ENCODE data around the gene PPIA.
"Not testable (repeated sequence)": the region's sequence is repeated elsewhere in the genome, so short reads cannot be mapped to it uniquely, and the experiment has no call there.

The PPIA gene

DNA sequence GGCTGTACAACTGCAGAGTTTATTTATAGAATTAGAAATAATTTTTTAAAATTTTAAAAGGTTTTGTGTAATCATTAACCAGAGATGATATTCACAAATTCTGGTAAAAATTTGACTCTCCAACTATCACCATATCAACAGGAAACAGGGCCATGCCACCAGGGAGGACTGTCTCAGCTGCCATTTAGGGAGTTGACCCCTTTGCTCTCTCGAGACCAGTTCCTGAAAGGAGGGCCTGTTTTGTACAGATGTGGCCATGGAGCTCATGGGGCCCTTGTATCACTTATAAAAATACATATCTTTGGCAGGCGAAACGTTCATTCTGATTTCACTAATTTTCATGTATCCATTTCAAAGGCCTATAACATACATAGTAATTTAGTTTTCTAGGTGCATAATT is 31.1 kb downstream of the PPIA start:
- TF ChIP-seq BACH2 (CRISPR knock-in tag; IDR thresholded peaks at IDR 0.05; ENCODE audit: borderline replicate concordance): no peak
- TF ChIP-seq ZNF70 (CRISPR knock-in tag; IDR thresholded peaks at IDR 0.05): no peak
- TF ChIP-seq ESRRG (CRISPR knock-in tag; IDR thresholded peaks at IDR 0.05): no peak
- no peak for TF ChIP-seq TOX (CRISPR knock-in tag; IDR thresholded peaks at IDR 0.05; ENCODE audit: borderline replicate concordance)
- TF ChIP-seq ZFP30 (CRISPR knock-in tag; IDR thresholded peaks at IDR 0.05): no peak
- no peak for TF ChIP-seq PATZ1 (CRISPR knock-in tag; IDR thresholded peaks at IDR 0.05; ENCODE audit: borderline replicate concordance)
- no peak for TF ChIP-seq ZNF8 (CRISPR knock-in tag; IDR thresholded peaks at IDR 0.05)
- TF ChIP-seq ARNTL (CRISPR knock-in tag; IDR thresholded peaks at IDR 0.05; ENCODE audit: borderline replicate concordance, low read depth): no peak
- no peak for TF ChIP-seq PPARA (CRISPR knock-in tag; IDR thresholded peaks at IDR 0.05; ENCODE audit: borderline replicate concordance)
- TF ChIP-seq OSR1 (CRISPR knock-in tag; IDR thresholded peaks at IDR 0.05): no peak
- TF ChIP-seq, protein P1, sequence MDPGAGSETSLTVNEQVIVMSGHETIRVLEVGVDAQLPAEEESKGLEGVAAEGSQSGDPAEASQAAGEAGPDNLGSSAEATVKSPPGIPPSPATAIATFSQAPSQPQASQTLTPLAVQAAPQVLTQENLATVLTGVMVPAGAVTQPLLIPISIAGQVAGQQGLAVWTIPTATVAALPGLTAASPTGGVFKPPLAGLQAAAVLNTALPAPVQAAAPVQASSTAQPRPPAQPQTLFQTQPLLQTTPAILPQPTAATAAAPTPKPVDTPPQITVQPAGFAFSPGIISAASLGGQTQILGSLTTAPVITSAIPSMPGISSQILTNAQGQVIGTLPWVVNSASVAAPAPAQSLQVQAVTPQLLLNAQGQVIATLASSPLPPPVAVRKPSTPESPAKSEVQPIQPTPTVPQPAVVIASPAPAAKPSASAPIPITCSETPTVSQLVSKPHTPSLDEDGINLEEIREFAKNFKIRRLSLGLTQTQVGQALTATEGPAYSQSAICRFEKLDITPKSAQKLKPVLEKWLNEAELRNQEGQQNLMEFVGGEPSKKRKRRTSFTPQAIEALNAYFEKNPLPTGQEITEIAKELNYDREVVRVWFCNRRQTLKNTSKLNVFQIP (CRISPR knock-in tag; IDR thresholded peaks at IDR 0.05; ENCODE audit: borderline replicate concordance, low read depth): no peak
- TF ChIP-seq TCF4 (CRISPR knock-in tag; IDR thresholded peaks at IDR 0.05; ENCODE audit: borderline replicate concordance): no peak
- TF ChIP-seq ZFP3 (CRISPR knock-in tag; IDR thresholded peaks at IDR 0.05): no peak
- TF ChIP-seq, protein P2, sequence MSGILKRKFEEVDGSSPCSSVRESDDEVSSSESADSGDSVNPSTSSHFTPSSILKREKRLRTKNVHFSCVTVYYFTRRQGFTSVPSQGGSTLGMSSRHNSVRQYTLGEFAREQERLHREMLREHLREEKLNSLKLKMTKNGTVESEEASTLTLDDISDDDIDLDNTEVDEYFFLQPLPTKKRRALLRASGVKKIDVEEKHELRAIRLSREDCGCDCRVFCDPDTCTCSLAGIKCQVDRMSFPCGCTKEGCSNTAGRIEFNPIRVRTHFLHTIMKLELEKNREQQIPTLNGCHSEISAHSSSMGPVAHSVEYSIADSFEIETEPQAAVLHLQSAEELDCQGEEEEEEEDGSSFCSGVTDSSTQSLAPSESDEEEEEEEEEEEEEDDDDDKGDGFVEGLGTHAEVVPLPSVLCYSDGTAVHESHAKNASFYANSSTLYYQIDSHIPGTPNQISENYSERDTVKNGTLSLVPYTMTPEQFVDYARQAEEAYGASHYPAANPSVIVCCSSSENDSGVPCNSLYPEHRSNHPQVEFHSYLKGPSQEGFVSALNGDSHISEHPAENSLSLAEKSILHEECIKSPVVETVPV (CRISPR knock-in tag; IDR thresholded peaks at IDR 0.05): no peak
- TF ChIP-seq ZC3H10 (CRISPR knock-in tag; IDR thresholded peaks at IDR 0.05): no peak
- no peak for TF ChIP-seq RARB (CRISPR knock-in tag; IDR thresholded peaks at IDR 0.05)
- no peak for TF ChIP-seq GLIS3 (CRISPR knock-in tag; IDR thresholded peaks at IDR 0.05)
- TF ChIP-seq SNAI2 (CRISPR knock-in tag; IDR thresholded peaks at IDR 0.05): no peak
- TF ChIP-seq, protein P3, sequence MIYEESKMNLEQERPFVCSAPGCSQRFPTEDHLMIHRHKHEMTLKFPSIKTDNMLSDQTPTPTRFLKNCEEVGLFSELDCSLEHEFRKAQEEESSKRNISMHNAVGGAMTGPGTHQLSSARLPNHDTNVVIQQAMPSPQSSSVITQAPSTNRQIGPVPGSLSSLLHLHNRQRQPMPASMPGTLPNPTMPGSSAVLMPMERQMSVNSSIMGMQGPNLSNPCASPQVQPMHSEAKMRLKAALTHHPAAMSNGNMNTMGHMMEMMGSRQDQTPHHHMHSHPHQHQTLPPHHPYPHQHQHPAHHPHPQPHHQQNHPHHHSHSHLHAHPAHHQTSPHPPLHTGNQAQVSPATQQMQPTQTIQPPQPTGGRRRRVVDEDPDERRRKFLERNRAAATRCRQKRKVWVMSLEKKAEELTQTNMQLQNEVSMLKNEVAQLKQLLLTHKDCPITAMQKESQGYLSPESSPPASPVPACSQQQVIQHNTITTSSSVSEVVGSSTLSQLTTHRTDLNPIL (CRISPR knock-in tag; IDR thresholded peaks at IDR 0.05; ENCODE audit: low read depth): no peak

DNA sequence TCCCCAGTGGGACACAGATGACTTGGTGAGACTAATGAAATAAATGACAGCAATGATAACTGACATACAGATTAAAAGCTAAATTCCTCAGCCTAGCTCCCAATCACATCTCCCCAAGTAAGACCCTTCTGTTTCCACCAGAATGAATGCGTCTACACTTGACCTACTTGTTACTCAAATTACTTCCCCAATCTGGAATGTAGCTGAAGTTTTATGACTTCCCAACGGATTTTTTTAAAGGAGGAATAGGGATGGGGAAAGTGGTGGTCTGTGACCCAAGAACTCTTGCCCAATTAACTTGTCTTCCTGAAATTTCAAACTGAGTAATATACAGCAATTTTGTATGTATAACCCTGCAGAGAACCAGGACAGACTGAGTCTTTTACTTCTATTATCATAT is 42.3 kb downstream of the PPIA start:
- ATAC-seq: no peak
- TF ChIP-seq, protein P2 (CRISPR knock-in tag; IDR thresholded peaks at IDR 0.05): no peak
- no peak for TF ChIP-seq TCF4 (CRISPR knock-in tag; IDR thresholded peaks at IDR 0.05; ENCODE audit: borderline replicate concordance)
- TF ChIP-seq ISL1 (CRISPR knock-in tag; IDR thresholded peaks at IDR 0.05): no peak
- TF ChIP-seq, protein P3 (CRISPR knock-in tag; IDR thresholded peaks at IDR 0.05; ENCODE audit: low read depth): no peak
- no peak for TF ChIP-seq ZNF70 (CRISPR knock-in tag; IDR thresholded peaks at IDR 0.05)
- no peak for TF ChIP-seq RARB (CRISPR knock-in tag; IDR thresholded peaks at IDR 0.05)
- no peak for TF ChIP-seq ZNF8 (CRISPR knock-in tag; IDR thresholded peaks at IDR 0.05)
- TF ChIP-seq, protein P1 (CRISPR knock-in tag; IDR thresholded peaks at IDR 0.05; ENCODE audit: borderline replicate concordance, low read depth): no peak
- TF ChIP-seq ARNTL (CRISPR knock-in tag; IDR thresholded peaks at IDR 0.05; ENCODE audit: borderline replicate concordance, low read depth): no peak
- TF ChIP-seq OSR1 (CRISPR knock-in tag; IDR thresholded peaks at IDR 0.05): no peak
- no peak for TF ChIP-seq GLIS3 (CRISPR knock-in tag; IDR thresholded peaks at IDR 0.05)
- TF ChIP-seq BACH2 (CRISPR knock-in tag; IDR thresholded peaks at IDR 0.05; ENCODE audit: borderline replicate concordance): no peak
- TF ChIP-seq PATZ1 (CRISPR knock-in tag; IDR thresholded peaks at IDR 0.05; ENCODE audit: borderline replicate concordance): no peak
- TF ChIP-seq ESRRG (CRISPR knock-in tag; IDR thresholded peaks at IDR 0.05): no peak

More for the DNA sequence above, 31.1 kb downstream of the PPIA start:
- ATAC-seq: no peak

DNA sequence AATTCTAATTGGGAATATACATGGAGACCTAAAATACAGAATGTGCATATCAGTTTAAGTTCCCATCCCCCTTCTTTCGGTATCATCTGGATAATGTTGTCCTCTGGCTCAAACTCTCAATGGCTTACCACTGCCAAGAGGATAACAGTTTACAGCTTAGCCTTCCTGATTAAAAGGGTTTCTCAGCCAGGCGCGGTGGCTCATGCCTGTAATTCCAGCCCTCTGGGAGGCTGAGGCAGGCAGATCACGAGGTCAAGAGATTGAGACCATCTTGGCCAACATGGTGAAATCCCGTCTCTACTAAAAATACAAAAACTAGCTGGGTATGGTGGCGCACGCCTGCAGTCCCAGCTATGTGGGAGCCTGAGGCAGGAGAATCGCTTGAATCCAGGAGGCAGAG is 46.2 kb downstream of the PPIA start:
- ATAC-seq: not testable (repeated sequence)

DNA sequence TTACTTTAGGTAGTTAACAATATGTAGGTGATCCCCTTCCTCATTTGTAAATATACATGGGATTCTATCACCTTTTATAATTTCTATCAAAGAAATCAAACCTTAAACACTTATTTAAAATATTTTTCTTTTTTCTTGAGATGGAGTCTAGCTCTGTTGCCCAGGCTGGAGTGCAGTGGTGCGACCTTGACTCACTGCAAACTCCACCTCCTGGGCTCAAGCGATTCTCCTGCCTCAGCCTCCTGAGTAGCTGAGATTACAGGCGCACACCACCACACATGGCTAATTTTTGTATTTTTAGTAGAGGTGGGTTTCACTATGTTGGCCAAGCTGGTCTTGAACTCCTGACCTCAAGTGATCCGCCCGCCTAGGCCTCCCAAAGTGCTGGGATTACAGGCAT is 47.0 kb downstream of the PPIA start:
- ATAC-seq: not testable (repeated sequence)
